ENCODE results near the gene EYS.
"Not testable (repeated sequence)": the region's sequence is repeated elsewhere in the genome, so short reads cannot be mapped to it uniquely, and the experiment has no call there.

The EYS gene

DNA sequence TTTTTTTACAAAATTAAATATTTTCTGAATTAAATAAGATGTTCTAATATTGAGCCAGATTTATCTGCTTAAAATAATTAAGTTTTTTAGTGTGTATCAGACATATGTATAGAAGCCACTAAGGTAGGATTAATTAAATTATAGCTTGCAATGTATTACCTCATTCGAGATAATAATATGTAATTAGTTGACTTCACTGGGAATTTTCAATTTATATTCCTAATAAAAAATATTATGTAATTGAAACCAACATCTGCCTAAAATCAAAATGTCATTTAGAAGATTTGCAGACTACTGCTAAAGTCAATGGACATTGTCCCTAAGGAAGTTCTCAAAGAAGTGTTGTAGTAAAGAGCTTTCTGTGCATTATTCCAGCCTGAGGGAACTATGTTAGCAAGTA is 254.7 kb downstream of the EYS start:
- Histone ChIP-seq H3K36me3 (ENCODE audit: insufficient read depth, low read length) (no peaks in the 10 kb centered on the region), H3K4me3 (ENCODE audit: low read length) (no peak overlapping the region), H3K9me3 (replicated peaks; ENCODE audit: low read length) (peaks cover 10% of the 10 kb centered on the region), H3K4me2 (ENCODE audit: low read length) (no peak overlapping the region), H3K9ac (ENCODE audit: low read depth, low read length) (no peak overlapping the region), H3K4me1 (ENCODE audit: control insufficient read depth, insufficient read depth, low read length) (no peaks in the 10 kb centered on the region), H3K27me3 (ENCODE audit: control insufficient read depth, insufficient read depth, low read length) (no peaks in the 10 kb centered on the region)

DNA sequence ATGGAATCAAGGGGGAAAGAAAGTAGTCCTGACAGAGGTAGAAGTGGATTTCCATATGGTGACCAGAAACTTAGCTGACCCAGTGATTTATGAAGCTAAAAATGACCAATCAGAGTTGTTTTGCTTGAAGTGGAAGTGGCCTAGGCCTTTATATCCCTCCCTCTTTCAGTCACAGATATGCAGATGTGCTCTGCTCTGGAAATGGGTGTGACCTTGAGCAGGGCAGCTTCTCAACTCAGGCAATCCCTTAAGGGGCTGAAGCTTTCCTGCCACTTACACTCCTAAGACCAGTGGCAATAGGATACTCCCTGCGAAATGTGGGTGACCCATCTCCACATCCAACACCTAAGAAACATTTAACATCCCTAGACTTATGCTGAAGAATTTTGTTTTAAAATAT is 256.6 kb downstream of the EYS start:
- H3K27me3 ChIP-seq (ENCODE audit: control insufficient read depth, insufficient read depth, low read length): no peaks in the 10 kb centered on the region
- no peak overlapping the region for H3K4me3 ChIP-seq (ENCODE audit: low read length)
- H3K4me1 ChIP-seq (ENCODE audit: control insufficient read depth, insufficient read depth, low read length): no peaks in the 10 kb centered on the region
- H3K4me2 ChIP-seq (ENCODE audit: low read length): no peak overlapping the region
- peaks cover 10% of the 10 kb centered on the region for H3K9me3 ChIP-seq (replicated peaks; ENCODE audit: low read length)
- H3K36me3 ChIP-seq (ENCODE audit: insufficient read depth, low read length): no peaks in the 10 kb centered on the region
- no peak overlapping the region for H3K9ac ChIP-seq (ENCODE audit: low read depth, low read length)

DNA sequence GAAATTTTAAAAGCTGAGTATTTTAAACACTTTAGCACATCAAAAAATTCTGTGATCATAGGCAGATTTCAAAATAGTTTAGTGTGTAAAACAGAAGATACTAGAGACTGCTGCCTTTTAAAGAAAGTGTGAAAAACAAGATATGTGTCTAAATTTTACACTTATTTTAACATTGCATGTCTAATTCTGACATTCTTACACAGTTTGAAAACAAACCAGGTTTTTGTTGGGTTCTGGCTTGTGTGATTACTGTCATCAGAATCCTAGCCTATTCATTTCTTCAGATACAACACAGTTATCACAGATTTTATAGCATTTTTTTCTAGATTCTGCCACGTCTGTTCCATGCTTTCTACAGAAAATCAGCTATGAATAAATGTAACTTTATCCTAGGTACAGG is 257.1 kb downstream of the EYS start:
- no peaks in the 10 kb centered on the region for H3K27me3 ChIP-seq (ENCODE audit: control insufficient read depth, insufficient read depth, low read length)
- no peak overlapping the region for H3K4me2 ChIP-seq (ENCODE audit: low read length)
- H3K9me3 ChIP-seq (replicated peaks; ENCODE audit: low read length): peaks cover 10% of the 10 kb centered on the region
- no peaks in the 10 kb centered on the region for H3K36me3 ChIP-seq (ENCODE audit: insufficient read depth, low read length)
- H3K4me1 ChIP-seq (ENCODE audit: control insufficient read depth, insufficient read depth, low read length): no peaks in the 10 kb centered on the region
- no peak overlapping the region for H3K9ac ChIP-seq (ENCODE audit: low read depth, low read length)
- H3K4me3 ChIP-seq (ENCODE audit: low read length): no peak overlapping the region

- H3K9me3 ChIP-seq (replicated peaks; ENCODE audit: low read length): peaks cover 10% of the 10 kb centered on the region
- H3K4me1 ChIP-seq (ENCODE audit: control insufficient read depth, insufficient read depth, low read length): no peaks in the 10 kb centered on the region
- no peaks in the 10 kb centered on the region for H3K36me3 ChIP-seq (ENCODE audit: insufficient read depth, low read length)
- H3K4me3 ChIP-seq (ENCODE audit: low read length): no peak overlapping the region
- no peak overlapping the region for H3K4me2 ChIP-seq (ENCODE audit: low read length)
- no peak overlapping the region for H3K9ac ChIP-seq (ENCODE audit: low read depth, low read length)
- H3K27me3 ChIP-seq (ENCODE audit: control insufficient read depth, insufficient read depth, low read length): no peaks in the 10 kb centered on the region
These were observed 258.2 kb downstream of the EYS start for GRCh38 chr6:65448866-65449265.

GRCh38 chr6:65436281-65436680 is 270.7 kb downstream of the EYS start:
- H3K4me2 ChIP-seq (ENCODE audit: low read length): no peak overlapping the region
- no peak overlapping the region for H3K4me3 ChIP-seq (ENCODE audit: low read length)
- H3K27me3 ChIP-seq (ENCODE audit: control insufficient read depth, insufficient read depth, low read length): no peaks in the 10 kb centered on the region
- no peaks in the 10 kb centered on the region for H3K4me1 ChIP-seq (ENCODE audit: control insufficient read depth, insufficient read depth, low read length)
- H3K36me3 ChIP-seq (ENCODE audit: insufficient read depth, low read length): no peaks in the 10 kb centered on the region
- H3K9ac ChIP-seq (ENCODE audit: low read depth, low read length): no peak overlapping the region
- H3K9me3 ChIP-seq (replicated peaks; ENCODE audit: low read length): no peaks in the 10 kb centered on the region

- Histone ChIP-seq H3K4me3 (ENCODE audit: low read length) (no peak overlapping the region), H3K9ac (ENCODE audit: low read depth, low read length) (no peak overlapping the region), H3K4me2 (ENCODE audit: low read length) (no peak overlapping the region), H3K36me3 (ENCODE audit: insufficient read depth, low read length) (no peaks in the 10 kb centered on the region), H3K9me3 (replicated peaks; ENCODE audit: low read length) (peaks cover 2% of the 10 kb centered on the region), H3K27me3 (ENCODE audit: control insufficient read depth, insufficient read depth, low read length) (no peaks in the 10 kb centered on the region), H3K4me1 (ENCODE audit: control insufficient read depth, insufficient read depth, low read length) (no peaks in the 10 kb centered on the region)
These were observed 290.4 kb downstream of the EYS start for GRCh38 chr6:65416621-65417020.

GRCh38 chr6:65410309-65410708 is 296.7 kb downstream of the EYS start:
- no peak overlapping the region for H3K4me2 ChIP-seq (ENCODE audit: low read length)
- peaks cover 2% of the 10 kb centered on the region for H3K9me3 ChIP-seq (replicated peaks; ENCODE audit: low read length)
- no peak overlapping the region for H3K9ac ChIP-seq (ENCODE audit: low read depth, low read length)
- no peaks in the 10 kb centered on the region for H3K36me3 ChIP-seq (ENCODE audit: insufficient read depth, low read length)
- no peak overlapping the region for H3K4me3 ChIP-seq (ENCODE audit: low read length)
- H3K4me1 ChIP-seq (ENCODE audit: control insufficient read depth, insufficient read depth, low read length): no peaks in the 10 kb centered on the region
- H3K27me3 ChIP-seq (ENCODE audit: control insufficient read depth, insufficient read depth, low read length): no peaks in the 10 kb centered on the region

- Histone ChIP-seq H3K4me1 (ENCODE audit: control insufficient read depth, insufficient read depth, low read length) (no peaks in the 10 kb centered on the region), H3K27me3 (ENCODE audit: control insufficient read depth, insufficient read depth, low read length) (no peaks in the 10 kb centered on the region), H3K36me3 (ENCODE audit: insufficient read depth, low read length) (no peaks in the 10 kb centered on the region)
These were observed 304.5 kb downstream of the EYS start for GRCh38 chr6:65402564-65402963.

DNA sequence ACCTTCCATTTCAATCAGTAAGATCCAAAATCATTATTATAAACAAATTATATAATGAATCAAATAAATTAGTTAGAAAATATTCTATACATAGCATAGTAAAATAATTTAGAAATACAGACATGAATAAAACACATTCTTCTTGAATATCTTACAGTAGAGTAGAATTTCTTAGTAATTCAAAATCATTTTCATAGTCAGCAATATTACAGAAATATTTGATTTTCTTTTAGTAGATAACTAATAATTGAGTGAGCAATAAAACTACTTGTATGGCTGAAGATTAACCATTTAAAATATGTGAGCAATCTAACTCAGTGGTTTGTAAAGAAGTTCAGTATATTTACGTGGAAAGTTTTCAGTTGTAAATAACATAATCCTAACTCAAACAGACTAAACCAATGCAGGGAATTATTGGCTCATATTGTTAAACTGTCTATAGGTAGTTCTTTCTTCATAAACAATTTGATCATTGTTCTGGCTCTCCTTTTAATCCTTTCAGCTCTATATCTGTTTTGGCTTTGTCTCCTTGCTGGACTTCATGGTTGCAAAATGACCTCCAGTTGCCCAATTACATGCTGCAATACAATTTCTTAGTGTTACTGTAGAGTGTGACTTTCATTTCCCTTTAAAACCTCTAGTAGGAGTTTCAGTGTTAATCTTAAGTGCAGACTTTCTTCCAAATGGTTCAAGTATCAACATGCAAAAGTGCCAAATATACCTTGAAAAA is 307.5 kb downstream of the EYS start:
- Histone ChIP-seq H3K36me3 (ENCODE audit: insufficient read depth, low read length) (no peaks in the 10 kb centered on the region), H3K27me3 (ENCODE audit: control insufficient read depth, insufficient read depth, low read length) (no peaks in the 10 kb centered on the region), H3K4me1 (ENCODE audit: control insufficient read depth, insufficient read depth, low read length) (no peaks in the 10 kb centered on the region), H3K9me3 (replicated peaks; ENCODE audit: low read length) (peaks cover 3% of the 10 kb centered on the region), H3K4me2 (ENCODE audit: low read length) (no peak overlapping the region), H3K9ac (ENCODE audit: low read depth, low read length) (no peak overlapping the region), H3K4me3 (ENCODE audit: low read length) (no peak overlapping the region)

More at GRCh38 chr6:65402564-65402963, 304.5 kb downstream of the EYS start:
- Histone ChIP-seq H3K9me3 (replicated peaks; ENCODE audit: low read length) (no peaks in the 10 kb centered on the region), H3K9ac (ENCODE audit: low read depth, low read length) (no peak overlapping the region), H3K4me2 (ENCODE audit: low read length) (no peak overlapping the region), H3K4me3 (ENCODE audit: low read length) (no peak overlapping the region)

DNA sequence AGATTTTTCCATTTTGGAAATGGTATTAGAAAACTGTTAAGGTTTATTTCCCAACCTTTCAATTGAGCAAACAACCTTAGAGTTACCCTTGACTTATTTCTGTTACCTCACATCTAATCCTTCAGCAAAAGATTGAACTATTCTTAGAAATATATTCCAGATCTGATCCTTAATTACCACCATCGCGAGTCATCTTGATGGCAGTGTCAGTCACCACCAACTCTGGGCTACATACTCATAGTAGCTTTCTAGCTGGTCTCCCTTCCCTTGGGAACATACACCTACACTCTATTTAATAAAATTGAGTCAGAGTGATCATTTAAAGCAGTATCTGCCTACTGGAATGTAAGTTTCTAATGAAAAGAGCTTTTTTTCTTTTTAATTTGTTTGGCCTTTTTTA is 308.2 kb downstream of the EYS start:
- Histone ChIP-seq H3K9me3 (replicated peaks; ENCODE audit: low read length) (peaks cover 3% of the 10 kb centered on the region), H3K4me2 (ENCODE audit: low read length) (no peak overlapping the region), H3K36me3 (ENCODE audit: insufficient read depth, low read length) (no peaks in the 10 kb centered on the region), H3K4me3 (ENCODE audit: low read length) (no peak overlapping the region), H3K9ac (ENCODE audit: low read depth, low read length) (no peak overlapping the region), H3K4me1 (ENCODE audit: control insufficient read depth, insufficient read depth, low read length) (no peaks in the 10 kb centered on the region), H3K27me3 (ENCODE audit: control insufficient read depth, insufficient read depth, low read length) (no peaks in the 10 kb centered on the region)

- H3K4me3 ChIP-seq (ENCODE audit: low read length): no peak overlapping the region
- no peaks in the 10 kb centered on the region for H3K27me3 ChIP-seq (ENCODE audit: control insufficient read depth, insufficient read depth, low read length)
- no peaks in the 10 kb centered on the region for H3K4me1 ChIP-seq (ENCODE audit: control insufficient read depth, insufficient read depth, low read length)
- H3K9me3 ChIP-seq (replicated peaks; ENCODE audit: low read length): no peaks in the 10 kb centered on the region
- no peaks in the 10 kb centered on the region for H3K36me3 ChIP-seq (ENCODE audit: insufficient read depth, low read length)
- H3K4me2 ChIP-seq (ENCODE audit: low read length): no peak overlapping the region
- H3K9ac ChIP-seq (ENCODE audit: low read depth, low read length): no peak overlapping the region
These were observed 356.5 kb downstream of the EYS start for GRCh38 chr6:65350530-65350929.

- H3K9me3 ChIP-seq (replicated peaks; ENCODE audit: low read length); H3K27me3 ChIP-seq (ENCODE audit: control insufficient read depth, insufficient read depth, low read length); H3K4me1 ChIP-seq (ENCODE audit: control insufficient read depth, insufficient read depth, low read length); H3K36me3 ChIP-seq (ENCODE audit: insufficient read depth, low read length); H3K4me2 ChIP-seq (ENCODE audit: low read length); H3K9ac ChIP-seq (ENCODE audit: low read depth, low read length); H3K4me3 ChIP-seq (ENCODE audit: low read length): not testable (repeated sequence)
These were observed 404.4 kb downstream of the EYS start for GRCh38 chr6:65302655-65303054.

All from skeletal muscle satellite cell (primary cell).